NCI-H526 treated with DMSO at 0.1 percent for 48 hours (cell line): ENCODE measurements around the gene TBXT.
A peak's percentile ranks its signal among the peaks of the same experiment; 100 is the strongest.
"Not testable (repeated sequence)": the region's sequence is repeated elsewhere in the genome, so short reads cannot be mapped to it uniquely, and the experiment has no call there.

Source experiments
- DNase-seq: peaks from one replicate; lab custom pipeline; 2025; lab: John Stamatoyannopoulos, UW

Gene TBXT, protein sequence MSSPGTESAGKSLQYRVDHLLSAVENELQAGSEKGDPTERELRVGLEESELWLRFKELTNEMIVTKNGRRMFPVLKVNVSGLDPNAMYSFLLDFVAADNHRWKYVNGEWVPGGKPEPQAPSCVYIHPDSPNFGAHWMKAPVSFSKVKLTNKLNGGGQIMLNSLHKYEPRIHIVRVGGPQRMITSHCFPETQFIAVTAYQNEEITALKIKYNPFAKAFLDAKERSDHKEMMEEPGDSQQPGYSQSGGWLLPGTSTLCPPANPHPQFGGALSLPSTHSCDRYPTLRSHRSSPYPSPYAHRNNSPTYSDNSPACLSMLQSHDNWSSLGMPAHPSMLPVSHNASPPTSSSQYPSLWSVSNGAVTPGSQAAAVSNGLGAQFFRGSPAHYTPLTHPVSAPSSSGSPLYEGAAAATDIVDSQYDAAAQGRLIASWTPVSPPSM

DNA sequence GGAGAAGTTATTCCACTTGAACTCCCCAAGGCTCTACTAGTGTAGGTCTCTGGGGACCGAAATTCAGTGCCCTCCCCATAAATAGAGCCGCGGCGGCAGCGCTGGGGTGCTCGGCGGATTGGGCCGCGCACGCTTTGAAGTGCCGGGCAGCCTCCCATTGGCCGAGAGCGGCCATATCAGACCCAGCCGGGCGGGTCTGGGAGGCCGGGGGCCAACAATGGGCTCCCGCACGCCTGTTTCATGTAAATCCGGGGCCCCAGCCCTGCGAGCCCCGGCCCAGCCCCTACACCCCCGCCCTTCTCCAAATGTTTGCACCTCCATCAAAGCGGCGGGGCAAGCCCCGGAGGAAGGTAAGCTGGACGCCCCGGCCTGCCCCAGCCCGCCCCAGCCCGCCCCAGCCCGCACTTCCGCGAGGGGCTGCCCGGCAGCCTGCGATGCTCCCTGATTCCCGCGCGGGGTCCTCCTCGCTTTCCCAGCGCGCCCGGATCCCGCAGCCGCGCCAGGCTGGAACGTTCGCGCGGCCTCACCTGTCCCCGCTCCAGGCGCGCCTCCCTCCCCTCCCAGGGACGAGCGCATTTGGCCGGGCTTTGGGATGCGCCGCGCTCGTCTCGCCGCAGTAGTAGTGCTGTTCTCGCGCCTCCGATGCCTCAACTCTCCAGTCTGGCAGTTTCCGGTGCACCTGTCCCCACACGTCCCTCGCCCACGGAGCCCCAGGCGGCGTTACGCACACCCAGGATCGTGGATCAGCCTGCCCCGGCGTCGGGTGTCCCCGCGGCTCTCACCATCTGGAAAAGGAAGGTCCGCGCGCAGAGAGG lies at the start of gene TBXT:
Gene TBXT, minus strand, starts transcription at position 51 of the 815 bp plus-strand sequence. CDS start 260 bp downstream, outside the sequence.
- no peak for DNase-seq

DNA sequence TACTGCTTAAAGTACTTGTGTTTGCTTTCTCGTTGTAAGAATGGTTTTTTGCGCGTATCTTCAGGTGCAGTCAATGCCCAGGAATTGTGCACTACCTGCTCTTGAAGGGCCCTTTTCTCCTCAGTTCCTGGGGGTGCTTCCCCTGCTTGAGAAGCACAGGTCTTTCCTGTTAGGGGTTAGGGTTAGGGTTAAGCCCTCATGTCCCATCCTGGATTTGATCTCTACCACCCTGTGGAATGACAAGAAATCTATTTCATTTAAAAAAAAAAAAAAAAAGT lies 39.6 kb upstream of the TBXT start:
- no peak for DNase-seq

DNA sequence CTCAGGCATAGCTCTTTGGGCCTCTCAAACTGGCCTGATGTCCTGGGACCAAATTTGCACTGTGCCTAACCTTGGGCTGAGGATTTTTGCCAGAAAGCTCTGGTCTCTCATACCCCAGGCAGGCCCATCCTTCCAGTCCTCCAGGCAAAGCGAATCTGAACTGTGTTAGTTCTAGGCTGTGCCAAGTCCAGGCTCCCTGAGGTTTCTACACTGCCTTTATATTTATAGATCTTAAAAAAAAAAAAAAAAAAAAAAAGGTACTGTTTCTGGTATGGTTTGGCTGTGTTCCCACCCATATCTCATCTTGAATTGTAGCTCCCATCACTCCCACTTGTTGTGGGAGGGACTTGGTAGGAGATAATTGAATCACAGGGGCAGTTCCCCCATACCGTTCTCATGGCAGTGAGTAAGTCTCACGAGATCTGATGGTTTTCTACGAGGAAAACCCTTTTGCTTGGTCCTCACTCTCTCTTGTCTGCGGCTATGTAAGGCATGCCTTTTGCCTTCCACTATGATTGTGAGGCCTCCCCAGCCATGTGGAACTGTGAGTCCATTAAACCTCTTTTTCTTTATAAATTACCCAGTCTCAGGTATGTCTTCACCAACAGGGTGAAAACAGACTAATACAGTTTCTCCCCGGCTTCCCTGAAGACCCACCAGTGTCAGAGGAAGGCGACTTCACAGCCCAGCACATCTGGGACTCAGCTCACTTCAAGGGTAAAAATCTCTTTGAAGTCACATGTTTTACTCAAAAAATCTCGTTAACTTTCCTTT lies 39.0 kb upstream of the TBXT start:
- no peak for DNase-seq

DNA sequence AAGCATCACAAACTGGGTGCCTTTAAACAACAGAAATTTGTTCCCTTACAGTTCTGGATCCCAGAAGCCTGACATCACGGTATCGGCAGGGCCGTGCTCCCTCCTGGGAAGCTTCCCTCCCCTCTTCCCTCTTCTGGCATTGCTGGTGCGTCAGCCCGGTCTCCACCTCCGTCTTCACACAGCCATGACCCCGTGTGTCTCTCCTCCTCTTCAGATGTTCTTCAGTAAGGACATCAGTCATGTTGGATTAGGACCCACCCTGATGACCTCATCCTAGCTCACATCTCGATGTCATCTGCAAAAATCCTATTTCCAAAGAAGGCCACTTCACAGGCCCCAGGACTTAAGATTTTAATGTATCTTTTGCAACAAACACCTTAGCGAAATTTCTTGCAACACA lies 38.4 kb upstream of the TBXT start:
- no peak for DNase-seq

DNA sequence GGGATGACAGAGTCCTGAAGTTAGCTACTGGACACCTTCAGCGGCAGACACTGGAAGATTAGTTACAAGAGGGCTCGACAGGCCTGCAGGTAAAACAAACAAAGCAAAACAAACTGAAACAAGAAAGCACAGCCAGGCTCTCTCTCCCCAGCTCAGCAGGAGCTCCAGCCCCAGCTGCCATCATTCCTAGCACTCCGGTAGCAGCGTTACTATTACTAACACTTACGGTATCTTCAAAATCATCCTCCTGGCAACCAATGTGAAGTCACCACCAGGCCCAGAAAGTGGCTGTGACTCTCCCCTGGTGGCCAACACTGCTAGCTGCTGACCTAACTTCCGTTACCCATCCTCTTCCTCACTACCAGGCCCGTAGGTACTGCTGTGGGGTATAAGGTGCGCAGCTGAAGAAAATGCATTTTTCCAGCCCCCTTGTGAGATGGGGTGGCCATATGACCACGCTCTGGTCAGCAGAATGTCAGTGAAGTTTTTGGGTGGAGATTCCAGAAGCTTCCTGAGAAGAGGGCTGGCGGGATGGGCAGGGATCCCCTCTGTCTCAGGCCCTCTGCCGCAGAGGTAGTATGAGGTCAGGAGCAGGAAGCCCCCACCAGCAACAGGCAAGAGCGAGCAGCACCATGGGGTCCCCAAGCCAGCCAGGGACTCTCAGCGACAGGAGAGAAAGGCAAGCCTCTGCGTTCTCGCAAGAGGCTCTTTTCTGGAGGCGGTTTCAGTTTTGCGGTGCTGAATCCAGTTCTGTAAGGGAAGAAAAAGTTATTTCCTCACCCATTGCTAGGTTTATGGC lies 37.4 kb upstream of the TBXT start:
- DNase-seq: no peak

DNA sequence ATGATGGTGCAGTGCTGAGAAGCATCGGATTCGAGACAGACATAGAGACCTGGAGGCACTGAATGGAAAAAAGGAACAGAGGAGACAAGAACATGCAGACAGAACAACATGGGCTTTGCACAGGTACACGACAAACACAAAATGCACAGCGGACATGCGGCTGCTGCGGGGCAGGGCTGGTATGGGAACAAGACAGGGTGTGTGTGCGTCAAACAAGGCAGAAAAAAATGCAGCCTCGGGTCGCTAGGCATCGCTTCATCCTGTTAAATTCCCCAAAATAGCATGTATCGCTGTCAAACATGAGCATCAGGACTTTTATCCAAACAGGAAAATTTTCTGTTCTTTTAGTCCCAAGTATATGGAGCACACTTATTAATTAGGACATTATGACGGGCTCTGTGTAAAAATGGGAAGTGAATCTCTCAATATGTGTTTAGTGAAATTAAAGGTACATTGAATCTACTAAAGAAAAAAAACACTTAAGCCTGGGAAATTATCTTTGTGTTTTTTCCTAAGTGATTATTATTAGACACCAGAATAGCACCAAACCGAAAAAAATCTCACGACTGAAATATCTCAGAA lies 36.1 kb upstream of the TBXT start:
- DNase-seq: no peak

DNA sequence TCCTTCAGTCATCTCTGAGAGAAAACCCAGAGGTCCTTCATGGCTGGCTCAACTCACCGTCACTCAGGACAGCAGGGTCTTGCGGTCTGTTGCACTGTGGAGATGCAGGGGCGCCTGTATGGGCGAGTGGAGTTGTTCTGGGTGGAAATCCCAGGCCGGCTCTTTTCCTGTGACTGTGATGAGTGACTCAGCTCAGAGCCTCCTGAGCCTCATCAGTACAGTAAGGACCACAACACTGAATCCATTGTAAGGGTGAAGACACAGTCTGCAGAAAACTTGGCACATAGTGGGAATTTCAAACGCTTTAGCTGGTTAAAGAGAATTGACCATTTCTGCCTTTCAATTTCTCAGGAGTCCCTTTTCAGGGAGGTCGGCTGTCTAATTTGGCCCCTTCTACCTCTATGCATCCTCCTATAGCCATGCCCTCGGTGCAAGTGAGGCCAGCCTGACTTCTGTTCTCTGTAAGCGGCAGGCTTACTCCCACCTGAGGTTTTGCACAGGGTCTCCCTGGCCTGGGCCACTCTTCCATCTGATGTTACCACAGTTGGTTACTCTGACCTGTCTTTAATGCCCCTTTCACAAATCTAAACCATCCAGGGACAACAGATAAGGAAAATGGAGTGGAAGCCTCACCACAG lies 35.5 kb upstream of the TBXT start:
- DNase-seq: no peak

DNA sequence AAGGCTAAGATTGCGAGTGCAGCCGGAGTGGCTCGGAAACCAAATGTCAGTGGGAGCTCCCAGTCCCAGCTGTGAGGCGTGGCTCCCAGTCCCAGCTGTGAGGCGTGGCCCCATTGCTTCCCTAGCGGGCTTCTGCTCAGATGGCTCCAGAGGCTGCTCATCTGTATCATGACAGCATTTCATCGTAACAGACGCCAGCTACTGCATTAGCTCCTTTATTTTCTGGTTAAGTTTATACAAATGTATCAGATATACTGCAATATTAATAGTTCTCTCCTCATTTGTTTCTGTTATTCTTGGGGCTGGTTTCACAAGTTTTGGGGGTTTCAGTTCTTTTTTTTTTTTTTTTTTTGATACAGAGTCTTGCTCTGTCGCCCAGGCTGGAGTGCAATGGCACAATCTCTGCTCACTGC lies 34.7 kb upstream of the TBXT start:
- DNase-seq: no peak

DNA sequence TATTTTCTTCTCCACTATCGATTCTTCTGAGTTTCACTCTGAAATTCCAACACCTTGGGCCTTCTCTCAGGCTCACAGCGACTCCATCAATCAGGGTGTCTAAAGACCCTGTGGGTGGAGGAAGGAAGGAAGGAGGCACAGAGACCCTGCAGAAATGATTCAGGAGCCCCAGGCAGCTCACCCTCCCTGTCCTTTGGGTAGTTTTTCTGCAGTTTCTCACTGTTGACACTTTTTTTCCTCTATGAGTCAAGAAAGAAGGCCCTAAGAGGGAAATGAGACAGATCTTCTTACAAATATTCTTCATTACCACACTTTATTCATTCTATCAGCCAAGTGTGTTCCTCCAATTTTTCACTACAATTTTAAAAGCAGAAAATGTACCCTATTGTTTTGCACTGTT lies 34.2 kb upstream of the TBXT start:
- no peak for DNase-seq

DNA sequence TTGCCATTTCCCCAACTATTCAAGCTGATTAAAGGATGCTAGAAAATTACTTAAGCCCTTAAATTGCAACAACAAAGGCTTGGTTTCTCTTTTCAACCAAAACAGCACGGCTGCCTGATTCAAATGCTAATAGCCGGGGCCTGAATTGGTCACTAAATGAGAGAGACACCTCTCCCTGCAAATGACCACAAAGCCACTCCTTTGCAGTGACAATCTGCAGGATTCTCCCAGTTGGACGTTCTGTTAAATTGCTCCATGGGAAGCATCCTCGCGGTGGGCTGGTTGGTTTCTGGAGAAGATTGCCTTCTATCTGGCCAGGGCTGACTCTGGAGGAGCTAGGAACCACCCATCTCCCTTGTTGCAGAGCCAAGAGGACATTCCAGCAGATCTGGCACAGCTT lies 29.7 kb upstream of the TBXT start:
- no peak for DNase-seq

DNA sequence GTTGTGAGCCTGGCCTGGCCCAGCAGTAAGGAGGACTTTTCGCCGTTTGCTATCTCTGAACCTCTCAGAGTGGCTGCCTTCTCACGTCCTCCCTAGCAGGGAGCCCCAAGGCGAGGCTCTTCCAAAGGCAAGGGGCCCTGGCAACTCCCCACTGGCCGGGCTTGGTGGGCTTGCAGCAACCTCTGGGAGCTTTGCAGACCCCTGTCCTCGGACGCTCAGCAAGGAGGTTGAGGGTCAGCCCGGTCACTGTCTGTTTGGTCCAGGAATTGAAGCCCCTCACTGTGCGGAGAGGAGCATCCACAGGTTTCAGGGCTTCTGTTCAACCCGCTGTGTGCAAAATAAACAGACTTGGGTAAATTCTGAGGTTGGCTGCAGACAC lies 28.2 kb upstream of the TBXT start:
- no peak for DNase-seq

DNA sequence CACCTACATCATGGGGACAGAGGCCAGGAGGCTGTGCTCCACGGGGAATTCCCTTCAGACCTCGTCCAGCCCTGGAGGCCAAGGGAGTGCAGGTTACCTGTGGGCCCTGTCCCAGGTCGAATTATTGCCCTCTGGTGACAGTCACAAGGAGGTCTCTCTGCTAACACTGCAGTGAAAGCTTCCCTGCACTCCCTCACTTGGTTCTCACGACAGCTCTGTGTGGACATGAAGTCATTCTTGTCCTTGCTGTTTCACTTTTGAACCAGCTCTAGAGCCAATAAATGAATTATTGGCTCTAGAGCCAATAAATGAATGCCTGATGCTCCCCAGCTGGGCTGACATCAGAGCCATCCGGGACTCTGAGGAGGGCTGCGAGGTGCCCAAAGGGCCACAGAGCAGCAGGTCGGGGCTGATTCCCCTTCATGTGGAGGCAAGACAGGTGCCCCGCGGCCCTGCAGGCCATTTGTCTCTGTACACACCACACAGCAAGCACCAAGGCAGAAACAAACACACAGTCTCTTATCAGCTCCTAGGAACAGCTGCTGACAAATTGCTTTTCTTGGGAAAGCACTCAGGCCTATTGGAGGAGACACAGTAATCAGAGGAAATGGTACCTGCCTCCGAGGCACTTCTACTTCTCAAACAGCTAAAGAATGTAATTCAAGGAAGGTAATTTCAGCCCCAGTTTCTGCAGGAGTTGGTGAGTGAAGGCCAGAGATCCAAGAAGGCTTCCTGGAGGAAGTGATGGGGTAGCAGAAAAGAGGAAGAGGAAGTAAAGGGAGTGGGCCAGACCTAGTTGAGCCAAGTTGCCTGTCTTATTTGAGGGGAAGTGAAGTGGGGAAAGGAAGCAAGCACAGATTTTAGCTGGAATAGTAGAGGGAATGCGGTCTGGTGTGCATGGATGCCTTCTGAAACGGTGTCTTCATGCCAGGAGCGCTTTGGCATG lies 27.5 kb upstream of the TBXT start:
- no peak for DNase-seq

DNA sequence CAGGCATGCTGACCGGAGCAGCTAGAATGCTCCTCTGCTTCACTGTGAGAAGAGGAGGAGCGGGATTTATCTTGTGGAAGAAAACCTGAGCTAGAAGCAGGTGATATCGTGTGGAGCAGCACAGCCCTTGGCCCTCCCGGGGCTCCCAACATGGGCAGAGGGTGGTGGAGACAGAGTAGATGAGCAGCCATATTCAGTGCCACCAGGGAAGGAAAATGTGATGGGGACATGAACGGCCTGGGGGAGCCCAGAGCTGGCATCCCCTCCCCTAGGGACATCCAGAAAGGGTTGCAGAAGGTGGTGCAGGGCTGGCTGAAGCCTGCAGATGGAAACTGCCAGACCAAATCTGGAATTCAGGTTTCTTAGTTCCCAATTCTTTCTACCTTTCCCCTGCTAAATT lies 24.9 kb upstream of the TBXT start:
- DNase-seq: no peak

DNA sequence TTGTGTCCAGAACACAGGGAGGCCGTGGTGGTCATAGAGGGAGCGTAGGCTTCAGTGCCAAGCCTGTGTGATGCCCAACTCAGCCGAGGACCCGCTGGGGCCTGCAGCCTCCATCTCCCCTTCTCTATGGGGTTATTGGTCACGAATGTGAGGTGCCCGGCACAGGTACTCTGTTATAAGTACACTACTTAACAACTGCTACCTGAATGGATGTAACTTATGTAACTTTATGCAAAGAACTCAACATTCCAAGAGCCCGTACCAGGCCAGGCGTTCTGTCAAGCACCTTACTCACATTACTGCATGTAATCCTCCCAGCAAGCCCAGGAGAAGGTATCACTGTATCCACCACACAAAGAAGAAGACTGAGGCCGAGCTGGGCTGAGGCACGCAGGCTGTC lies 24.5 kb upstream of the TBXT start:
- DNase-seq: no peak

DNA sequence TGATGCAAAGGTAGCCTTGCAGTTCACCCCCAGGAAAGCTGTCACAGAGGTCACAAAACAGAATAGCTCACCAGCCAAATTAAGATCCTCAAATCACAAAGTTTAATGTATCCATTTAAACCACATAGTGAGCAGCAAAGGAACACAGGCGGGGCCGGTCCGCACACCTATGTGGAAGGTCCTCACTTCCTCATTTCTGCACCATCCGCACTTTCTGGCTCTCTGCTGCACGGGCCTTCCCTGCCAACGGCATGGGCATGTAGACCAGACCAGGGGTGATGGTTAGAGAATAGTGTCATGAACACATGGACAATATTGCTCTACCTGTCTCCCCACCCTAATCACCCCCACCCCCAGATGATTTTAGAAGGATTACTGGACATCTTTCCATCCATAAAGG lies 12.1 kb upstream of the TBXT start:
- DNase-seq: no peak

DNA sequence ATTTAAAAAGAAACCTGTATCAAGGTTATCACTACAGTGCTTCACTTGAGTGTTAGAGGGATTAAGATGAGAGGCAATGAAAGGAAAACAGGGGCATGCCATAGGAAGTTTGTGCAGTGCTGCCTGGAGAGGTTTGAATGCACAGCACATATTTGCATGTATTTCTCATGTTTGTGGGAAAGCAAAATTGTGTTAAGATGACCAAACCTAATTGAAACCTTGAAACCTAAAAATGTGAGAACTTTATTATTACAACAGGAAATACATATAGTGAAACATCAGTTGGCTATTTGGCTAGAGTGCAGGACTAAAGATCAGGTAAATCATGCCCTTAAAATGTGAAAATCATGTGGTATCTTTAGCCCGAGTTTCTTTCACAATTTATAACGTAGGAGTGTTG lies 8.5 kb upstream of the TBXT start:
- no peak for DNase-seq

DNA sequence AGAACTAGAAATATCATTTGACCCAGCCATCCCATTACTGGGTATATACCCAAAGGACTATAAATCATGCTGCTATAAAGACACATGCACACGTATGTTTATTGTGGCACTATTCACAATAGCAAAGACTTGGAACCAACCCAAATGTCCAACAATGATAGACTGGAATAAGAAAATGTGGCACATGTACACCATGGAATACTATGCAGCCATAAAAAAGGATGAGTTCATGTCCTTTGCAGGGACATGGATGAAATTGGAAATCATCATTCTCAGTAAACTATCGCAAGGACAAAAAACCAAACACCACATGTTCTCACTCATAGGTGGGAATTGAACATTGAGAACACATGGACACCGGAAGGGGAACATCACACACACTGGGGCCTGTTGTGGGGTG lies 7.4 kb upstream of the TBXT start:
- DNase-seq: not testable (repeated sequence)

DNA sequence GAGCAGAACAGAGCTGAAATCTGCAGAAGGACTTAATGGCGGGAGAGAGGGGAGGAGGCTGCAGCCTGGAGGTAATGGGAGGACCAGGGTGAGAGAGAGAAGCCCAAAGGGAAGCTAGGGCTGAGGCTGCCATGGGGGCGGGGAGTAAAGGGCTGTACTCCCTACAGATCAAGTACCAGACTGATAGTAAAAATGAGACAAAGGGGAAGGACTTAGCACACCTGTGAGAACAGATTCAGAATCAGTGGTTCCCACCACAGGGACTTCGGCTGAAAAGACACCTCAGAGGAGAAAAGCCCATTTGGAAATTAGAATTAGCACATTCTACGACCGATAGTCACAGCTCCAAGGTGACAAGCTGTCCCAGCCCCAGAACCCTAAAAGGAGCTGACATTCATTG lies 6.4 kb upstream of the TBXT start:
- DNase-seq: no peak

DNA sequence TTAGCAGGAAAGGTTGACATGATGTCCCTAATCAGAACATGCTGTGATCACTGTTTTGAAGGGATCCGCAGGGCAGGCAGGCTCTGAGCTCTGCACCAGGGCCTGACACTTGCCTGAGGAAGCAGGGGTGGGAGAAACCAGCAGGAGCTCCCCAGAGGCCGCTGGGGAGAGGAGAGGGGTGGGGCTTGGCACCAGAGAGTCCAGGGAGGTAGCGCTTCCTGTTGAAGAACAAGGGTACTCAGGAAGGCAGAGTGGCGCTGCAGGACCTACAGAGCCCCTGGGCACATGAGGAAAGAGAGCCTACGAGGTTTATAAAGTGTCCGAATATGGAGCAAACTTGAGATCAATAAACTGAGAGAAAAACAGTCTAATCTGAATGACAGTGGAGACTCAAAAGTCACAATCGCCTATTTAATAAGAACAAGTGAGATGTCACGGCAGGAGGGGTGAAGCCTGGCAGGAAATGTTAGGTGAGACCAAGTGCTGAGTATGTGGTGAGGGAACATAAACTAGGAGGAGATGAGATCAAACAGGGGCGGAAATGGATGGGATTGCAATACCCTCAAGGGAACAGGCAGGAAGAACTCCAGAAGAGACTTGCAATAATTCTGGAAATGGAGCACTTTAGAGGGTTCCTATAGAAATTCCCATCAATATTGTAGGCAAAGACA lies 5.8 kb upstream of the TBXT start:
- DNase-seq: peak; percentile 18
